Spleen (tissue), 11 donors: ENCODE results near the gene FUT9. TPM values are rescaled to one million over a fixed set of nuclear protein-coding genes. Genes with fewer than 3 reads are reported as not detected.

Experiments
- DNase-seq: peaks from one replicate; pipeline ENCODE4 v3.0.0-alpha.2; 2020
- H3K27ac ChIP-seq, 8 donors: fragments of 200-600 bp; sonication (generic) in 7 of 8; 1 replicate in 4 of 8; 2 replicates in 4 of 8; pipeline versions ENCODE4 v1.5.0 to v1.8.0; 2016 to 2021; ENCODE audit warnings: inconsistent platforms in 4 of 8, mild to moderate bottlenecking in 4 of 8, moderate library complexity in 1 of 8
- H3K27me3 ChIP-seq, 7 donors: fragments of 200-600 bp; sonication (generic) in 6 of 7; replicated peaks in 1 of 7; 1 replicate in 4 of 7; 2 replicates in 3 of 7; pipeline versions ENCODE4 v1.5.0 to v1.8.0; 2016 to 2021; ENCODE audit warnings: inconsistent platforms in 3 of 7, mild to moderate bottlenecking in 1 of 7
- H3K36me3 ChIP-seq, 6 donors: fragments of 200-600 bp; sonication (generic) in 5 of 6; 1 replicate in 4 of 6; 2 replicates in 2 of 6; pipeline versions ENCODE4 v1.5.0 to v1.8.0; 2016 to 2021; ENCODE audit warnings: inconsistent platforms in 2 of 6
- H3K4me1 ChIP-seq, 6 donors: fragments of 200-600 bp; sonication (generic) in 5 of 6; 1 replicate in 3 of 6; 2 replicates in 3 of 6; pipeline versions ENCODE4 v1.5.0 to v1.8.0; 2016 to 2021; ENCODE audit warnings: inconsistent platforms in 3 of 6
- H3K4me3 ChIP-seq, 8 donors: fragments of 200-600 bp; sonication (generic) in 7 of 8; 1 replicate in 4 of 8; 2 replicates in 4 of 8; pipeline versions ENCODE4 v1.5.0 to v1.8.0; 2016 to 2021; ENCODE audit warnings: inconsistent platforms in 4 of 8, mild to moderate bottlenecking in 4 of 8, moderate library complexity in 2 of 8
- H3K9me3 ChIP-seq, 8 donors: fragments of 200-600 bp; sonication (generic) in 7 of 8; 1 replicate in 4 of 8; 2 replicates in 4 of 8; pipeline versions ENCODE4 v1.5.0 to v1.8.0; 2016 to 2021; ENCODE audit warnings: inconsistent platforms in 4 of 8
- CTCF ChIP-seq, 11 experiments: fragments of 200-600 bp in 7 of 11; fragments of 450-650 bp in 4 of 11; sonication (generic) in 4 of 11; IDR thresholded peaks in 8 of 11; conservative IDR thresholded peaks in 3 of 11; 1 replicate in 7 of 11; 2 replicates in 4 of 11; pipeline versions ENCODE4 v1.4.0 to v1.8.0; 2016 to 2021; ENCODE audit warnings: antibody characterized with exemption in 11 of 11, inconsistent platforms in 4 of 11, mild to moderate bottlenecking in 1 of 11
- POLR2A ChIP-seq, 3 donors: fragments of 450-650 bp; IDR thresholded peaks; one replicate each; pipeline ENCODE4 v1.5.1; 2017; ENCODE audit warnings: antibody characterized with exemption in 3 of 3, mild to moderate bottlenecking in 1 of 3
- POLR2AphosphoS5 ChIP-seq, 3 donors: sonication (generic); formaldehyde crosslinking; IDR thresholded peaks; one replicate each; pipeline ENCODE4 v1.5.1; 2017; ENCODE audit warnings: antibody characterized with exemption in 3 of 3
- WGBS, 5 donors: extraction: QIAGEN DNeasy Blood & Tissue Kit in 3 of 5; methylation state at CpG; one replicate each; pipeline versions ENCODE4 v1.1.5 to v1.1.7; 2013 to 2018; 5-methylcytosine and 5-hydroxymethylcytosine counted together
- intact Hi-C: fragments of 100-400 bp; cut with DNase I; formaldehyde crosslinking; loops from one replicate; pipeline ENCODE4 v1.15.0; 2023; ENCODE audit warnings: low total_unique reads
- polyA plus RNA-seq, 3 donors: library from polyadenylated mRNA; stranded (reverse); fragments of 200-250 nt; gene quantifications; one replicate each; pipeline ENCODE4 v1.2.1, GENCODE V29; 2013
- total RNA-seq, 7 donors: library from RNA; depleted of rRNA in 3 of 7; stranded (reverse); fragments of >200 nt in 3 of 7; fragmentation: NEBNext Ultra II Directional in 4 of 7; extraction: Animal tissue kit (Norgen Biotek cat#: 25700) in 4 of 7; gene quantifications; one replicate each; pipeline versions ENCODE4 v1.1.0 to v1.2.1, GENCODE V29; 2016 to 2021
- donor health status: healthy with polysubstance abuse.
- donor health status: DM: no; HTN: no; CAD: no; lungs with moderate emphysema.
- donor health status: DM: no; HTN: no; CAD: no.
- donor health status: Bipolar disorder and iron deficiency.
- donor health status: healthy.
- donor health status: DM: no; HTN: no; CAD: no.
- donor health status: DM: yes; HTN: yes; CAD: no.

The FUT9 gene
- total and polyA plus RNA-seq, 10 donors: under 0.01 TPM; not detected in 9

- Histone ChIP-seq H3K9me3 (no peaks in the 10 kb centered on the region), H3K36me3 (no peaks in the 10 kb centered on the region)
Measured at GRCh38 chr6:96211341-96211740, 195.6 kb downstream of the FUT9 start.

GRCh38 chr6:96212066-96212465 lies 196.3 kb downstream of the FUT9 start:
- TF ChIP-seq POLR2A (IDR thresholded peaks at IDR 0.05) (no peak), CTCF (IDR thresholded peaks at IDR 0.05 in 8 of 11, conservative IDR thresholded peaks at IDR 0.05 in 3 of 11) (no peak), POLR2AphosphoS5 (IDR thresholded peaks at IDR 0.05) (no peak)
- intact Hi-C loops: no loop called here
- H3K27me3 ChIP-seq: no peaks in the 10 kb centered on the region
- H3K36me3 ChIP-seq: no peaks in the 10 kb centered on the region
- H3K9me3 ChIP-seq: no peaks in the 10 kb centered on the region
- no peak overlapping the region for H3K4me3 ChIP-seq
- DNase-seq: no peak
- H3K4me1 ChIP-seq: no peaks in the 10 kb centered on the region
- no peak overlapping the region for H3K27ac ChIP-seq

More at GRCh38 chr6:96211341-96211740, 195.6 kb downstream of the FUT9 start:
- Histone ChIP-seq H3K4me1 (no peaks in the 10 kb centered on the region), H3K27ac (no peak overlapping the region), H3K4me3 (no peak overlapping the region), H3K27me3 (no peaks in the 10 kb centered on the region)
- intact Hi-C loops: no loop called here
- WGBS, 5 donors: 78 to 93% (median 84%) methylated on average over 2 of the region's 2 CpGs
- no peak for TF ChIP-seq CTCF (IDR thresholded peaks at IDR 0.05 in 8 of 11, conservative IDR thresholded peaks at IDR 0.05 in 3 of 11)
- no peak for TF ChIP-seq POLR2A (IDR thresholded peaks at IDR 0.05)
- no peak for TF ChIP-seq POLR2AphosphoS5 (IDR thresholded peaks at IDR 0.05)
- DNase-seq: no peak

GRCh38 chr6:96213784-96214183 lies 198.0 kb downstream of the FUT9 start:
- H3K4me1 ChIP-seq: no peaks in the 10 kb centered on the region
- no peak overlapping the region for H3K4me3 ChIP-seq
- WGBS, 5 donors: 62 to 76% (median 69%) methylated on average over 3 of the region's 3 CpGs
- TF ChIP-seq POLR2A (IDR thresholded peaks at IDR 0.05) (no peak), POLR2AphosphoS5 (IDR thresholded peaks at IDR 0.05) (no peak), CTCF (IDR thresholded peaks at IDR 0.05 in 8 of 11, conservative IDR thresholded peaks at IDR 0.05 in 3 of 11) (no peak)
- H3K27ac ChIP-seq: no peak overlapping the region
- no peaks in the 10 kb centered on the region for H3K9me3 ChIP-seq
- intact Hi-C loops: no loop called here
- no peaks in the 10 kb centered on the region for H3K27me3 ChIP-seq
- no peak for DNase-seq
- H3K36me3 ChIP-seq: no peaks in the 10 kb centered on the region

GRCh38 chr6:96223695-96224094 lies 207.9 kb downstream of the FUT9 start:
- WGBS, 5 donors: 7 to 24% (median 19%) methylated on average over 1 of the region's 1 CpG
- TF ChIP-seq POLR2A (IDR thresholded peaks at IDR 0.05): no peak
- Histone ChIP-seq H3K4me1 (no peaks in the 10 kb centered on the region), H3K9me3 (no peaks in the 10 kb centered on the region), H3K27me3 (no peaks in the 10 kb centered on the region), H3K27ac (no peak overlapping the region), H3K4me3 (no peak overlapping the region), H3K36me3 (no peaks in the 10 kb centered on the region)
- no peak for DNase-seq
- intact Hi-C loops: no loop called here

GRCh38 chr6:96227135-96227534 lies 211.4 kb downstream of the FUT9 start:
- Histone ChIP-seq H3K27me3 (no peaks in the 10 kb centered on the region), H3K4me3 (no peak overlapping the region), H3K4me1 (no peaks in the 10 kb centered on the region), H3K36me3 (no peaks in the 10 kb centered on the region), H3K9me3 (no peaks in the 10 kb centered on the region), H3K27ac (no peak overlapping the region)
- WGBS, 5 donors: 51 to 65% (median 55%) methylated on average over 2 of the region's 2 CpGs
- TF ChIP-seq CTCF (IDR thresholded peaks at IDR 0.05 in 8 of 11, conservative IDR thresholded peaks at IDR 0.05 in 3 of 11) (no peak), POLR2A (IDR thresholded peaks at IDR 0.05) (no peak)
- no peak for DNase-seq
- intact Hi-C loops: no loop called here
